Measurements from ENCODE around the gene GOLT1B.

Gene GOLT1B

GRCh38 chr12:21523148-21523547 lies 21.6 kb downstream of the GOLT1B start:
- no peak for DNase-seq (ENCODE audit: low read depth in 2 of 2)

DNA sequence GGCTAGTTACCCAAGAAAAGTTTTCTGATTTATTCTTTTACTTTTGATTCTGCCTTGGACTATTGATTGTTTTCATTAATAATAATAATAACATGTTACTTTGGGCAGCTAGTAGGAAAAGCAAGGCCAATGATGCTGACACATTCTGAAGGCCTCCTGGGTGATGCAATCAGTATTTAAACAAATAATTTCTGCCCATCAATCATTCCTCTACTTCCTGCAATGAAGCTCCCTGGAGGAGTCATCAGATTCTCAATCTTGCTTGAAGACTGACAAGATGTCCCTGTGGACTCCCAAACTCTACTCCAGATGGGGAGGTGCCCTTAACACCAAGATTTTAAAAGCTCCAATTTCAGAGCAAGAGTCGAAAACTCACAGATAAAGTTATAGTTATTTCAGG lies 24.5 kb downstream of the GOLT1B start, which contains the start of gene SPX:
TSS of gene SPX (plus strand) at position 244 of the 400 bp plus-strand sequence. CDS start 177 bp downstream, outside the sequence.
- no peak for DNase-seq (ENCODE audit: low read depth in 2 of 2)

GRCh38 chr12:21526721-21527345 lies 25.2 kb downstream of the GOLT1B start:
- DNase-seq (ENCODE audit: low read depth in 2 of 2), result no peak

DNA sequence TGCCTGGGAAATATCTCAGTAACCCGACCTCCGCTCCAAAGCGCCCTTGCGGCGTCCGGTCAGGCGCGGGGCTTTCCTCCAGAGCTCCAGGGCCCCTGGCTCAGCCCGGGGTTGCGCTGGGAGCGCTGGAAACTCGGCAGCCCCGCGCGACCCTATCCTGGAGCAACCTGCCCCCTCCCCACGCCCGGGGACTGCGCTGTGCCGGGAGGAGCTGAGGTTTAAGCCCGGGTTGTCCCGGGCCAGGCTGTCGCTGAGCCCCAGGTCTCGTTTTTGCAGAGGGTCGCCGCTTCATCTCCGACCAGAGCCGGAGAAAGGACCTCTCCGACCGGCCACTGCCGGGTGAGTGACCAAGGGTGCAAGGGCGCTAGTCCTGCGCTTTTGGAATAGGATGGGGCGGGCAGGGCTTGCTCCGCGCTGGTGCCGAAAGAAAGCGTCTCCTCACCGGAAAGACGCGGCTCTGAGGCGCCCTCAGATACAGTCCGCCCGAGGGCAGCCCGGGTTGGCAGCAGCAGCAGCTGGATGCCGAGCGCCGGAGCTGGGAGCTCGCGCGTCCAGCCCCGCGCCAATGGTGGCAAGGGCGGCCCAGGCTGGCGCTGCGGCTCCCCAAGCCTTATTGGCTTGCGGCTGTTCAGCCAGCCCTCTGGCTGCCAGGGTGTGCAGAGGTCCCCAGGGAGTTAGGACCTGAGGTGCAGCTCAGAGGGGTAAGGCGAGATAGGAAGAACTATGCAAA lies 26.0 kb downstream of the GOLT1B start:
- peak; percentile 39 to 54 for DNase-seq (ENCODE audit: low read depth in 2 of 2)

- no peak for DNase-seq (ENCODE audit: low read depth in 2 of 2)
These were observed 27.4 kb downstream of the GOLT1B start for GRCh38 chr12:21528953-21529352.

- DNase-seq (ENCODE audit: low read depth in 2 of 2), result no peak
These were observed 27.9 kb downstream of the GOLT1B start for GRCh38 chr12:21529456-21529855.

- DNase-seq (ENCODE audit: low read depth in 2 of 2), result no peak
These were observed 36.6 kb downstream of the GOLT1B start for GRCh38 chr12:21538061-21538653.

DNA sequence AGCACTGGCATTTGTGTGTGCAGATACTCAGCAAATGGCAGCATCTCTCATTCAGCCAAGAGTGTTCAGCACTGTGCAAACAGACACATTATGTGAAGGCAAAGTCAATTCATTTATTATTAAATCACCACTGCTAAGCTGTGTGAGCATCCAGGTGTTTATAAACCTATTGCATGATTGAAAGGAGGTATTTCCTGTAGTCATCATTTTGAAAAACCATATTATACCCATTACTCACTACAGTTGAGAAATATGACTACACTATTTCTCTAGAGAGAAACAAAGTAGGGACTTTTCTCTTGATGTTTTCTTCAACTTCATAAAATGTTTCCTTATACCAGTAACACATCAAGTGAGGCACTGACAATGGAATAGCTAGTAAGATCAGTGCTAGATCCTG lies 38.2 kb downstream of the GOLT1B start:
- DNase-seq (ENCODE audit: low read depth in 2 of 2), result no peak

DNA sequence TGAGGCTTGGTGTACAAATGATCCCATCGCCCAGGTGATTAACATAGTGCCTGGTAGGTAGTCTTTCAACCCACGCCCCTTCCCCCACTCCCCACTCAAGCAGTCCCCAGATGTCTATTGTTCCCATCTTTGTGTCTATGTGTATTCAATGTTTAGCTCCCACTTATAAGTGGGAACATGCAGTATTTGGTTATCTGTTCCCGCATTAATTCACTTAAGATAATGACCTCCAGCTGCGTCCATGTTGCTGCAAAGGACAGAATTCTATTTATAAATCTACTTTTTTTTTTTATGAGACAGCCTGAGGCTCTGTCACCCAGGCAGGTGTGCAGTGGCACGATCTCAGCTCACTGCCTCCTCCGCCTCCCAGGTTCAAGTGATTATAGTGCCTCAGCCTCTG lies 40.2 kb downstream of the GOLT1B start:
- DNase-seq (ENCODE audit: low read depth in 2 of 2), result no peak

DNA sequence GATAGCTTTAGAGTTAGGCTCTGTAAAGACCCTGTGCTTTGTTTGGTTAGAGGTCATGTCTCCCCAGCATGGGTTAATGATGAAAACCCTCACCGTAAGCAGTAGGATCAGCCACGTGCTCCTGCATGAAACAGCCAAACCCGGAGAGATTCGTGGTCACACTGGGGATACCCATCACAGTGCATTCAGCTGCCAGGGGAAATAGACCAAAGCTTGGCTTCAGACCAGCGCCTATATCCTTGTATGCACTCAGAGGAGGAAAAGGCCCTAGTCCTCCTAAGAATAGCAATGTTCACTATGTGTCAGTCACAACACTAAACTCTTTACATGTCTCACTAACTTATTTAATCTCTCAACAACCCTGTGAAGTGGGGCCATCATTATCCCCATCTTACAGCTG lies 40.8 kb downstream of the GOLT1B start:
- DNase-seq (ENCODE audit: low read depth in 2 of 2), result no peak

- DNase-seq (ENCODE audit: low read depth in 2 of 2), result no peak
These were observed 41.6 kb downstream of the GOLT1B start for GRCh38 chr12:21543151-21543550.

- DNase-seq (ENCODE audit: low read depth in 2 of 2), result no peak
These were observed 44.0 kb downstream of the GOLT1B start for GRCh38 chr12:21545557-21545956.

- no peak for DNase-seq (ENCODE audit: low read depth in 2 of 2)
These were observed 45.1 kb downstream of the GOLT1B start for GRCh38 chr12:21546716-21547115.

- DNase-seq (ENCODE audit: low read depth in 2 of 2), result no peak
These were observed 45.8 kb downstream of the GOLT1B start for GRCh38 chr12:21547437-21547836.

GRCh38 chr12:21551841-21552465 lies 50.4 kb downstream of the GOLT1B start:
- DNase-seq (ENCODE audit: low read depth in 2 of 2), result no peak

GRCh38 chr12:21552635-21553328 lies 51.2 kb downstream of the GOLT1B start:
- DNase-seq (ENCODE audit: low read depth in 2 of 2), result no peak

DNA sequence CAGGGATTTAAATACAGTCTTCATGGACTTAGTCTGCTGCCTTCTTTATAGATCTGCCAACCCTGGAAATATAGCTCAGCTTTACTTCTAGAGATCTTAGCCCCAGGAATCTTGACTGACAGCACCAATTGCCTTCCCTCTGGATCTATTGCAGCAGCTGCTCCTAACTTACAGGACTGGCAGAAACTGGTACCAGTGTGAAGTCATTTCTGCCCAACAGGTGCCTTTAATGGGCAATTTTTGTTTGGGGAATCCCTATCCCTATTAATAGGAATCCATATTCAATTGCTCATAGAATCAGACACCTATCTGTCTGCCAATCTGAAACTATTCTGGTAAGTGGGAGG lies 51.7 kb downstream of the GOLT1B start:
- no peak for DNase-seq (ENCODE audit: low read depth in 2 of 2)

DNA sequence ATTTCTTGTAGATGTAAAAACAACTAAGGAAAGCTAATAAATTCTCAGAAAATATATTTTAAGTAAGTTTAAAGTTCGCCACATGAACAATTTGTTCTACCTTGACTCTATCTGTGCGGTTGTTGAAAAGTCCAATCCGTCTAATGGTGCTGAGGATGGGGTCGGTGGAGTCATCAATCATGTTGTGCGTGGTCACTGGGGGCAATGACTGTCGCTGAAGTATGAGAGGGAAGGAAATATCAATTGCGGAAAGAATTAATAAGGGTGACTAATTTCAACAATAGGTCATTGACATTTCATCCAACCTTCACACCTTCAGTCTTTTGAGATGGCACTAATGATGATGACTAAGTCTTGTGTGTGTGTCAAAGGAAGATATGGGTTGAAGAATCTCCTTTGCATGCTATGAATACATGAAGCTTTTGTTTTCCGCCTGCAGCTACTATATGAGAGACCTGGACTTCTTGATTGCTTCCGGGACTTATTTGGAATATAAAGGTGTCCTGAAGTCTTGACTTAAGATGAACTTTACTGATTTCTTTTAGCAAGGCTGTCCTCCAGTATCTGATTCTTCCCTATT lies 56.6 kb downstream of the GOLT1B start:
- no peak for DNase-seq (ENCODE audit: low read depth in 2 of 2)

GRCh38 chr12:21559855-21560569 lies 58.4 kb downstream of the GOLT1B start:
- DNase-seq (ENCODE audit: low read depth in 2 of 2), result no peak

GRCh38 chr12:21561158-21561557 lies 59.6 kb downstream of the GOLT1B start:
- DNase-seq (ENCODE audit: low read depth in 2 of 2), result no peak

DNA sequence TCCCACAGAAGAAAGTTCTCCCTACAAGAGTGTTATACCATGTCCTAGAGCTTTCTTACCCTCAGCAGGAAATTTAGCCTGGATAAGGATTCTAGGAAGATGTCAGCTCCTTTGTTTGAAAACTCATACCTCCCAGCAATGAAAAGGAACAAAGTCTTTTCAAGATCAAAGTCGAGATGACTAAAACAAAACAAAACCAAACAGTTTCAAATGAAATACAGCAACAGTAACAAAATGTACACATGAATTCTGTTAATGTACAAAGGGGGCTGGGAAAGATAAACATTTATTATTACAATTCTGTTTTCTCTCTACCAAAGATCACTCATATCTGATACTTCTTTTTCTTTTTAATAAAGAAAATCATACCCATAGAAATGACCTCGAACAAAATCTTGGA lies 61.3 kb downstream of the GOLT1B start:
- no peak for DNase-seq (ENCODE audit: low read depth in 2 of 2)

All from stimulated activated CD8-positive, alpha-beta memory T cell treated with anti-CD3 and anti-CD28 coated beads, Interleukin-2, amount 100 ng/mL, for 48 hours (primary cell).